Thymus (tissue), 11 donors: ENCODE results near the gene CCDC106. TPM values are rescaled to one million over a fixed set of nuclear protein-coding genes. Genes with fewer than 3 reads are reported as not detected.

ENCODE experiments used
- DNase-seq, 9 donors: peaks; one replicate each; pipeline ENCODE4 v3.0.0-alpha.2; 2013; ENCODE audit warnings: low spot score in 9 of 9, low read depth in 6 of 9, missing footprints in 1 of 9
- H3K27ac ChIP-seq, 2 donors: one replicate each; pipeline ENCODE4 v1.5.1; 2013; ENCODE audit warnings: control low read depth in 1 of 2, low read depth in 1 of 2, low read length in 1 of 2, mild to moderate bottlenecking in 1 of 2, moderate library complexity in 1 of 2
- H3K27me3 ChIP-seq, 2 donors: one replicate each; pipeline ENCODE4 v1.5.1; 2013; ENCODE audit warnings: low read length in 1 of 2; ENCODE audit not compliant: control insufficient read depth in 2 of 2, insufficient read depth in 1 of 2
- H3K36me3 ChIP-seq, 2 donors: one replicate each; pipeline ENCODE4 v1.5.1; 2013; ENCODE audit warnings: low read length in 1 of 2, mild to moderate bottlenecking in 1 of 2, moderate library complexity in 1 of 2; ENCODE audit not compliant: control insufficient read depth in 2 of 2, insufficient read depth in 2 of 2
- H3K4me1 ChIP-seq, 2 donors: one replicate each; pipeline ENCODE4 v1.5.1; 2013; ENCODE audit warnings: low read length in 2 of 2; ENCODE audit not compliant: control insufficient read depth in 2 of 2, insufficient read depth in 2 of 2
- H3K4me3 ChIP-seq, 2 donors: one replicate each; pipeline ENCODE4 v1.5.1; 2013; ENCODE audit warnings: low read length in 2 of 2, control low read depth in 1 of 2, mild to moderate bottlenecking in 1 of 2
- H3K9me3 ChIP-seq, 2 donors: one replicate each; pipeline ENCODE4 v1.5.1; 2013; ENCODE audit warnings: low read length in 1 of 2, mild to moderate bottlenecking in 1 of 2; ENCODE audit not compliant: control insufficient read depth in 2 of 2, insufficient read depth in 1 of 2
- WGBS: extraction: QIAGEN DNeasy Blood & Tissue Kit; methylation state at CpG from one replicate; pipeline ENCODE4 v1.1.7; 2013; 5-methylcytosine and 5-hydroxymethylcytosine counted together
- polyA plus RNA-seq: library from polyadenylated mRNA; stranded (reverse); fragments of 200-250 nt; gene quantifications from one replicate; pipeline ENCODE4 v1.2.3, GENCODE V29; 2013
- total RNA-seq: library from RNA; stranded (reverse); fragments of 120-200 nt; gene quantifications from one replicate; pipeline ENCODE4 v1.2.4, GENCODE V29; 2013
- donor health status: healthy.

CCDC106 gene
- total and polyA plus RNA-seq, 2 donors = 6.2 to 17.2 TPM

DNA sequence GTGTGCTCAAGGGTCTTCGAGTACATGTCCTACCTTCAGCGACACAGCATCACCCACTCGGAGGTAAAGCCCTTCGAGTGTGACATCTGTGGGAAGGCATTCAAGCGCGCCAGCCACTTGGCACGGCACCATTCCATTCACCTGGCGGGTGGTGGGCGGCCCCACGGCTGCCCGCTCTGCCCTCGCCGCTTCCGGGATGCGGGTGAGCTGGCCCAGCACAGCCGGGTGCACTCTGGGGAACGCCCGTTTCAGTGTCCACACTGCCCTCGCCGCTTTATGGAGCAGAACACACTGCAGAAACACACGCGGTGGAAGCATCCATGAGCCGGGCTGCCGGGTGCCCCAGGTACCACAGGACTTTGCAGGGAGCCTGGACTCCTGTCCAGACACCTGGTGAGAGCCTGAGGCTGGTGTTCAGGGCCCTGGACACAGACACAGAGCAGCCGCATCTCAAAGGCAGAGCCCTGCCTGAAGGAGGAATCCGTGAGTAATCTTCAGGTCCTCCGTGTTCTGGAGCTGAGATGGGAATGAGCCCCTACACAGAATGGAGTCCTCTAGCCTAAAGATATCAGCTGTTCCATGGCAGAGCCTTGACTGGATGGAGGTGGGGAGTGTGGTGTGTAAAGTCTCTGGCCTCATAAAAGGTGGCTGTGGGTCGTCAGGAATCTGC, 3.0 kb upstream of the CCDC106 start:
- WGBS = 96% methylated on average over 28 of the region's 28 CpGs
- H3K9me3 ChIP-seq = peaks cover 0 to 11% of the 10 kb centered on the region in 2 donors
- H3K36me3 ChIP-seq = peaks cover 11 to 12% of the 10 kb centered on the region in 2 donors
- H3K4me3 ChIP-seq = no peak overlapping the region
- H3K27me3 ChIP-seq = peaks cover 0 to 16% of the 10 kb centered on the region in 2 donors
- peaks cover 33 to 63% of the 10 kb centered on the region in 2 donors for H3K4me1 ChIP-seq
- no peak for DNase-seq
- no peak overlapping the region for H3K27ac ChIP-seq

- H3K4me1 ChIP-seq = peaks cover 31 to 58% of the 10 kb centered on the region in 2 donors
- DNase-seq = no peak
- WGBS = 96% methylated on average over 5 of the region's 5 CpGs
- H3K27ac ChIP-seq = no peak overlapping the region
- H3K9me3 ChIP-seq = peaks cover 0 to 6% of the 10 kb centered on the region in 2 donors
- H3K27me3 ChIP-seq = peaks cover 0 to 16% of the 10 kb centered on the region in 2 donors
- no peak overlapping the region for H3K4me3 ChIP-seq
- H3K36me3 ChIP-seq = peaks cover 11 to 12% of the 10 kb centered on the region in 2 donors
Measured at GRCh38 chr19:55645512-55645881, 2.5 kb upstream of the CCDC106 start.

GRCh38 chr19:55646889-55647731, 902 bp upstream of the CCDC106 start:
- Histone ChIP-seq H3K9me3 (peaks cover 0 to 4% of the 10 kb centered on the region in 2 donors), H3K27me3 (peaks cover 0 to 12% of the 10 kb centered on the region in 2 donors), H3K27ac (peak overlapping the region; percentile 49 to 61), H3K4me3 (peak overlapping the region; percentile 57 to 73), H3K36me3 (peaks cover 12 to 13% of the 10 kb centered on the region in 2 donors), H3K4me1 (peaks cover 30 to 48% of the 10 kb centered on the region in 2 donors)
- whole genome bisulfite sequencing = 63% methylated on average over 14 of the region's 14 CpGs
- no peak for DNase-seq

DNA sequence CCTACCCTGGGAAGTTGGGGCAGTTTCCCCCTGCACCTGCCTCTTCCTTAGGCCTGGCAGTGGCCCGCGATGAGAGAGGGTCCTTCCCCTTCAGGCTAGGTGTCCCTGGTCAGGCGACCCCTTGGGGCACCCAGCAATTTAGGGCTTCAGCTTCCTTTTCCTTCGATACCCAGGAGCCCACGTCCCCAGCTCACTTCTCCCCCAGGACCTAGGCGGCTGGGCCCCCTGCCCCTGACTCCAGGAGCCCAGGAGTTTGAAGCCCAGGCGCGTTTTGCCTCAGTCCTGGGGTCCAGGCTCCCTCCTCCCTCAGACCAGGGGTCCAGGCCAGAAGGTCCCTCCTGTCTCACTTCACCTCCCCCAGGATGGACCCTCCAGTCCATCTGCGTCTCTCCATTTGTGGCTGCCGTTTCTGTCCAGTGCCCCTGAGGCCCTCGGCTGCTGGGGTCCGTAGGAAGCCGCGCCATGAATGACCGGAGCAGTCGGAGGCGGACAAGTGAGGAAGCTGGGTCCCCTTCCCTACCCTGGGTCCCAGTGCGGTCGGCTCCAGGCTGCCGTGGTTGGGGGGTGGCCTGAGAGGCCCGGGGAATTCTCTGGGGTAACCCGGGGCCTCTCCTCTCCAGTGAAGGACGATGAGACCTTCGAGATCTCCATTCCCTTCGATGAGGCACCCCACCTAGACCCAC, 714 bp downstream of the CCDC106 start:
- Histone ChIP-seq H3K36me3 (peaks cover 12 to 14% of the 10 kb centered on the region in 2 donors), H3K4me3 (peak overlapping the region; percentile 57 to 73), H3K27ac (peak overlapping the region in 1 of 2 donors; percentile 62), H3K4me1 (peaks cover 19 to 41% of the 10 kb centered on the region in 2 donors), H3K27me3 (no peaks in the 10 kb centered on the region), H3K9me3 (no peaks in the 10 kb centered on the region)
- no peak for DNase-seq
- WGBS = 43% methylated on average over 25 of the region's 25 CpGs

DNA sequence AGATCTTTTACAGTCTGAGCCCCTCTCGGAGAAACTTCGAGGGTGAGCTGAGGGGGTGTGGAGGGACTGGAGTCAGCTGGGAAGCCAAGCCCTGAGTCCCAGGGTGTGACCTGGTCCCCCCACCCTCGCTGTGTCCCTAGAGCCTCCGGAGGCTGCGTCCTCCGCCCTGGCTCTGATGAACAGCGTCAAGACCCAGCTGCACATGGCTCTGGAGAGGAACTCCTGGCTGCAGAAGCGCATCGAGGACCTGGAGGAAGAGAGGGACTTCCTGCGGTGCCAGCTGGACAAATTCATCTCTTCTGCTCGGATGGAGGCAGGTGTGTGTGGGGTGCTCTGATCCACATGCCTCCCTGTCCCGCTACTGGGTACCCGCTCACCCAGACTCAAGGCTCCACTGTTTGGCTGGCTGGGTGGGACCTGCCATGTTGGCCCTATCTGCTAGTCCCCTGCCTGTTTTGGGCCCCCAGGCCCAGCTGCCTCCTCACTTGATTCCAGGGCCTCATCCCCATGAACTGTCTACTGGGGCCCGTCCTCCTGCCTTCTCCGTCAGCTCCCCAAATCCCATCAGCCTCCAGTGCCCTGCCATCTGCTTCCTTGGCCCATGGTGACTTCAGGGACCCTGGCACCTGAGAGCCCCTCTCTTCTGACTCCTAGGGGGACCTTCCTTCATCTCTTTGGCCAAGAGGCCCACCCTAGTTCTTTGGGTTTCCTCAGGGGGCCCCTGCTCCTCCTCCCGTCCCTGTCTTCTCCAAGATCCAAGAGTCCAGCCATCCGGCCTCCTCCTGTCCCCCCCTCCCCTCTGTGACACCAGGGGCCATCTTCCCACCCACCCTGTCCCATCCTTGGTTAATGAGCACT, 1.5 kb downstream of the CCDC106 start:
- Histone ChIP-seq H3K9me3 (no peaks in the 10 kb centered on the region), H3K36me3 (peaks cover 12 to 14% of the 10 kb centered on the region in 2 donors), H3K4me1 (peaks cover 13 to 35% of the 10 kb centered on the region in 2 donors), H3K27me3 (no peaks in the 10 kb centered on the region), H3K4me3 (no peak overlapping the region), H3K27ac (no peak overlapping the region)
- 90% methylated on average over 17 of the region's 17 CpGs for WGBS
- DNase-seq = no peak

- 95% methylated on average over 4 of the region's 4 CpGs for WGBS
- Histone ChIP-seq H3K4me3 (no peak overlapping the region), H3K36me3 (peaks cover 5 to 8% of the 10 kb centered on the region in 2 donors), H3K27me3 (no peaks in the 10 kb centered on the region), H3K4me1 (peaks cover 11 to 31% of the 10 kb centered on the region in 2 donors), H3K27ac (no peak overlapping the region), H3K9me3 (no peaks in the 10 kb centered on the region)
- no peak for DNase-seq
Measured at GRCh38 chr19:55650126-55650557, 2.1 kb downstream of the CCDC106 start.

- H3K4me1 ChIP-seq = peaks cover 11 to 32% of the 10 kb centered on the region in 2 donors
Measured at GRCh38 chr19:55650602-55651230, 2.7 kb downstream of the CCDC106 start.

GRCh38 chr19:55651236-55651635, 3.2 kb downstream of the CCDC106 start:
- H3K4me3 ChIP-seq = no peak overlapping the region
- WGBS = 95% methylated on average over 18 of the region's 18 CpGs

More at GRCh38 chr19:55650602-55651230, 2.7 kb downstream of the CCDC106 start:
- Histone ChIP-seq H3K27me3 (no peaks in the 10 kb centered on the region), H3K4me3 (no peak overlapping the region), H3K36me3 (peaks cover 0 to 3% of the 10 kb centered on the region in 2 donors), H3K27ac (no peak overlapping the region), H3K9me3 (no peaks in the 10 kb centered on the region)
- WGBS = 98% methylated on average over 17 of the region's 17 CpGs
- DNase-seq = no peak

More at GRCh38 chr19:55651236-55651635, 3.2 kb downstream of the CCDC106 start:
- peaks cover 16 to 36% of the 10 kb centered on the region in 2 donors for H3K4me1 ChIP-seq
- no peaks in the 10 kb centered on the region for H3K9me3 ChIP-seq
- H3K27me3 ChIP-seq = no peaks in the 10 kb centered on the region
- peaks cover 0 to 3% of the 10 kb centered on the region in 2 donors for H3K36me3 ChIP-seq
- H3K27ac ChIP-seq = no peak overlapping the region
- no peak for DNase-seq
